Uterus (tissue), 4 donors: ENCODE results near the gene GABRE. TPM values are rescaled to one million over a fixed set of nuclear protein-coding genes. Genes with fewer than 3 reads are reported as not detected.
A peak's percentile ranks its signal among the peaks of the same experiment; 100 is the strongest.

Source experiments
- DNase-seq, 2 donors: peaks; one replicate each; pipeline ENCODE4 v3.0.0-alpha.2; 2019 to 2020
- H3K27ac ChIP-seq, 2 donors: fragments of 200-600 bp; sonication (generic); 1 replicate in 1 of 2; 2 replicates in 1 of 2; pipeline ENCODE4 v1.5.1; 2016 to 2018
- H3K27me3 ChIP-seq, 2 donors: fragments of 200-600 bp; sonication (generic); one replicate each; pipeline ENCODE4 v1.5.1; 2018 to 2019; ENCODE audit warnings: control low read depth in 1 of 2
- H3K36me3 ChIP-seq, 2 donors: fragments of 200-600 bp; sonication (generic); one replicate each; pipeline ENCODE4 v1.5.1; 2019; ENCODE audit warnings: control low read depth in 1 of 2
- H3K4me1 ChIP-seq, 2 donors: fragments of 200-600 bp; sonication (generic); one replicate each; pipeline ENCODE4 v1.5.1; 2018 to 2019; ENCODE audit warnings: control low read depth in 1 of 2
- H3K4me3 ChIP-seq, 2 donors: fragments of 200-600 bp; sonication (generic); 1 replicate in 1 of 2; 2 replicates in 1 of 2; pipeline ENCODE4 v1.5.1; 2018 to 2019; ENCODE audit warnings: mild to moderate bottlenecking in 1 of 2
- H3K9me3 ChIP-seq, 2 donors: fragments of 200-600 bp; sonication (generic); one replicate each; pipeline ENCODE4 v1.5.1; 2019; ENCODE audit warnings: control low read depth in 1 of 2
- CTCF ChIP-seq, 4 experiments: fragments of 200-600 bp in 2 of 4; fragments of 450-650 bp in 2 of 4; sonication (generic) in 2 of 4; IDR thresholded peaks; one replicate each; pipeline ENCODE4 v1.5.1; 2016 to 2019; ENCODE audit warnings: antibody characterized with exemption in 4 of 4, mild to moderate bottlenecking in 2 of 4, moderate library complexity in 1 of 4
- POLR2A ChIP-seq, 2 donors: fragments of 450-650 bp; IDR thresholded peaks; one replicate each; pipeline ENCODE4 v1.6.1; 2016; ENCODE audit warnings: antibody characterized with exemption in 2 of 2, mild to moderate bottlenecking in 1 of 2, moderate library complexity in 1 of 2
- intact Hi-C: fragments of 100-400 bp; cut with DNase I; formaldehyde crosslinking; loops from one replicate; pipeline ENCODE4 v1.15.1; 2023; ENCODE audit warnings: low total_unique reads
- total RNA-seq, 4 donors: library from RNA; depleted of rRNA in 3 of 4; stranded (reverse); fragments of >200 nt in 3 of 4; gene quantifications; one replicate each; pipeline versions ENCODE4 v1.1.0 to v1.2.4, GENCODE V29; 2014 to 2023
- donor health status: DM: yes; HTN: yes; CAD: no.

GABRE gene
- total RNA-seq, 4 donors from 2014 or later = 27.0 to 54.2 (median 27.8) TPM

DNA sequence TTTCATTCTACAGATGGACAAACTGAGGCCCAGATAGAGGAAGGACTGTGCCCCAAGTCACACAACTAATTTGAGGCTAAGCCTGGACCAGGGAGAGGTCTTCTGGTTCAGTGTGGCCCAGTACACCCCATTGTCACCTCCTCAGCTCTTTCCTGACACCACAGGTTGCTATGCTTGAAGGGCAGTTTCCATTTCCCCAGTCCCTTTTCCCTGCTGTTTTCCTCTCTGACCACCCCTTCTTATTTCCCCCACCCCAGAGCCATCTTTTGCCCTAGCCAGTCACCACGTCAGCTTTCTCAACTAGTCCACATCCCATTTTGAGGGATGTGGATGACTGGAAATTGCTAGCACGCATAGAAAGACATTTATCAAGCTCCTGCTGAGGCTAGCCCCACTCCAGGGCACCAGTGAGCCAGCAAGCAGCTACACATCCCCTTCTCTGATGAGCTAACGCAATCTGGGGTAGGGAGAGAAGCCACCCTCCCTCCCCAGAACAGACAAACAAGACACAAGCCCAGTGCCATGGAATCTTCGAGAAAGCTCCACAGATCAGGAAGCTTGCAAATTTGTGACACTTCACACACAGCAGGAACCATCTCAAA is 1.3 kb downstream of the GABRE start:
- peak overlapping the region; percentile 29 to 48 for H3K4me3 ChIP-seq
- H3K4me1 ChIP-seq = no peaks in the 10 kb centered on the region
- H3K27me3 ChIP-seq = no peaks in the 10 kb centered on the region
- H3K36me3 ChIP-seq = no peaks in the 10 kb centered on the region
- no peak for TF ChIP-seq CTCF (IDR thresholded peaks at IDR 0.05)
- no peak for TF ChIP-seq POLR2A (IDR thresholded peaks at IDR 0.05)
- no peak for DNase-seq
- no peaks in the 10 kb centered on the region for H3K9me3 ChIP-seq
- peak overlapping the region; percentile 64 to 79 for H3K27ac ChIP-seq
- intact Hi-C loops = no loop called here

DNA sequence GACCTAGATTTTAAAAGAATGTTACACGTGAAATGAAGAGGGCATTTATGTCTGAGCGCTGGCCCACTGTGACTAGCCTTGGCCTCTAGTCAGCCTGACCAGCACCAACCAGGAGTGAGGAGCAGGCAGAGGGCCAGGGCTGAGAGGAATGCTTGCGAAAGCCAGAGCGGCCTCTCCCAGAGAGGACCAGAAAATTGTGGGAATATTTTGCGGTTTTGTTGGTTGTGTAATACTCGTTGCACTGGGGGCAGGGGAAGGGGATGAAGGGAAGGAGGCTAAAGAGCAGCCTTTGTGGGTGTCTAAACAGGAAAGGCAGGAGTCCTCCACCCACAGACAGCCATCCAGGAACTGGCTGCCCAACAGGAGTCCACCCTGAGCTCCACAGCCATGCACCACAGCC is 3.8 kb downstream of the GABRE start:
- no peaks in the 10 kb centered on the region for H3K9me3 ChIP-seq
- no peaks in the 10 kb centered on the region for H3K4me1 ChIP-seq
- peak overlapping the region in 1 of 2 donors; percentile 37 for H3K27ac ChIP-seq
- H3K36me3 ChIP-seq = no peaks in the 10 kb centered on the region
- intact Hi-C loops = no loop called here
- DNase-seq = peak; percentile 69
- no peaks in the 10 kb centered on the region for H3K27me3 ChIP-seq
- TF ChIP-seq CTCF (IDR thresholded peaks at IDR 0.05) (no peak), POLR2A (IDR thresholded peaks at IDR 0.05) (no peak)
- H3K4me3 ChIP-seq = no peak overlapping the region

- Histone ChIP-seq H3K27ac (no peak overlapping the region), H3K36me3 (no peaks in the 10 kb centered on the region), H3K9me3 (no peaks in the 10 kb centered on the region), H3K27me3 (no peaks in the 10 kb centered on the region), H3K4me1 (no peaks in the 10 kb centered on the region), H3K4me3 (no peak overlapping the region)
- TF ChIP-seq CTCF (IDR thresholded peaks at IDR 0.05) (no peak), POLR2A (IDR thresholded peaks at IDR 0.05) (no peak)
- intact Hi-C loops = no loop called here
- no peak for DNase-seq
Measured at GRCh38 chrX:151970027-151970426, 4.4 kb downstream of the GABRE start.

DNA sequence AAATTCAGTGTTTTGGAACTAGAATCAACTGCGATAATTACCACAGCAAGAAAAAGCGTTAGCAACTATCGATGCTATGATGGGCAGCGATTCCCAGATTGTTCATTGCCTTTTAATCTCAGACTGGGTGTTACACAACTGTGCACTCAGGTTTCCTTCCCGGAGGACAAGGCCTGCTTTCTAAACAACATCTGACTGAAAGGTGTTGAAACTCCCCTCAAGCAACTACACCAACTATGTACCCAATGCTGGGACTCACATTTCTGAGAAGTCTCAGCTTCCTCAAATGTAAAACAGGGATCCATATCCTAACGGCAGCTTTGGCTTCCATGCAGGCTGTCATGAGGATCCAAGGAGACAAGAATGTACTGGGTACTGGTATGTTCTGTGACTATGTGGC is 8.2 kb downstream of the GABRE start:
- no peak overlapping the region for H3K4me3 ChIP-seq
- no peaks in the 10 kb centered on the region for H3K4me1 ChIP-seq
- no peaks in the 10 kb centered on the region for H3K36me3 ChIP-seq
- no peaks in the 10 kb centered on the region for H3K9me3 ChIP-seq
- intact Hi-C loops = no loop called here
- H3K27me3 ChIP-seq = no peaks in the 10 kb centered on the region
- H3K27ac ChIP-seq = no peak overlapping the region
- TF ChIP-seq POLR2A (IDR thresholded peaks at IDR 0.05) (no peak), CTCF (IDR thresholded peaks at IDR 0.05) (no peak)
- DNase-seq = no peak

GRCh38 chrX:151962034-151962433 is 12.4 kb downstream of the GABRE start:
- H3K27ac ChIP-seq = no peak overlapping the region
- TF ChIP-seq CTCF (IDR thresholded peaks at IDR 0.05) = no peak
- TF ChIP-seq POLR2A (IDR thresholded peaks at IDR 0.05) = no peak
- no peaks in the 10 kb centered on the region for H3K4me1 ChIP-seq
- H3K9me3 ChIP-seq = no peaks in the 10 kb centered on the region
- DNase-seq = no peak
- no peak overlapping the region for H3K4me3 ChIP-seq
- no peaks in the 10 kb centered on the region for H3K36me3 ChIP-seq
- intact Hi-C loops = no loop called here
- no peaks in the 10 kb centered on the region for H3K27me3 ChIP-seq
